IPS-18a (cell line): ENCODE measurements around the gene DLX1.

Experiments used
- H3K27ac ChIP-seq: one replicate; pipeline ENCODE4 v1.5.1; 2013; ENCODE audit warnings: low read length
- H3K27me3 ChIP-seq: one replicate; pipeline ENCODE4 v1.6.1; 2013; ENCODE audit warnings: mild to moderate bottlenecking, low read length; ENCODE audit not compliant: control insufficient read depth, insufficient read depth
- H3K36me3 ChIP-seq: one replicate; pipeline ENCODE4 v1.6.1; 2013; ENCODE audit warnings: low read depth, low read length; ENCODE audit not compliant: control insufficient read depth
- H3K4me1 ChIP-seq: one replicate; pipeline ENCODE4 v1.6.1; 2013; ENCODE audit warnings: low read depth, low read length; ENCODE audit not compliant: control insufficient read depth
- H3K4me3 ChIP-seq: one replicate; pipeline ENCODE4 v1.5.1; 2013; ENCODE audit warnings: low read length
- H3K9ac ChIP-seq: one replicate; pipeline ENCODE4 v1.6.1; 2013; ENCODE audit warnings: mild to moderate bottlenecking, low read length, moderate library complexity
- H3K9me3 ChIP-seq: one replicate; pipeline ENCODE4 v1.6.1; 2013; ENCODE audit warnings: low read depth, low read length; ENCODE audit not compliant: control insufficient read depth

DLX1 gene

GRCh38 chr2:172082944-172083627, 2.2 kb upstream of the DLX1 start:
- Histone ChIP-seq H3K36me3 (no peaks in the 10 kb centered on the region), H3K27ac (no peak overlapping the region), H3K9me3 (no peaks in the 10 kb centered on the region), H3K9ac (no peak overlapping the region), H3K4me3 (no peak overlapping the region), H3K27me3 (peaks cover 100% of the 10 kb centered on the region), H3K4me1 (peaks cover 38% of the 10 kb centered on the region)

DNA sequence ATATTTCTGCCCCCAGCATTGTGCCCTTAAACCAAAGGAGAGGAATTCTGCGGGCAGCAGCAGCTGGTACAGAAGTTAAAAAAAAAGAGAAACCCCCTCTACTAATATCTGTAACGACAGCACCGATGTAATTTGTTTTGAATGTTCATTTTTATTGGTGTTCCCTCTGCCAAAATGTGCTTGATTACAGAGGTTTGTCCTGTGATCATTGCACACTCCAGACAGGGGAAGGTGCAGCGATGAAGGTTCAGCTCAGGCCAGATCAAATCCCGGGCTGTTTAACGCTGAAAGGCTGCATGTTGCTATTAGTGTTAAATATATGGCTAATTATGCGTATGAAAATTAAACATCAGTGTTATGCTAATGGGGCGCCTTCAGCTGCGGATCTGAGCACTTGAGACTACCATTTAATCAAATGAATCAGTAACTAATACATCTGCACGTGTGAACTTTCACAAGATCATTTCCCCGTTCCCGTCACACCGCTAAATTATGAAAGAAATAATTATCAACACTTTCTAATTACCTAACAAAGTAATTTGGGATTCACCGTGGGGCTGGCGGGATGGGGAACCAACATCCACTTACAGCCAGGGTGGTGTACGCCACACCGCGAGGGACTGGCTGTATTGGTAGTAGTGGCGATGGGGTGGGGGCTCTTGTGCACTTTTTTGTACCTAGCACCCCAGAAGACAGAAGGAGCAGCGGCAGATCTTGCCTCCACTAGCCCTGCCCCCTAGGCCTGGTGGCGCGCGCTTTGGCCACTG, 1.5 kb upstream of the DLX1 start:
- no peak overlapping the region for H3K9ac ChIP-seq
- no peak overlapping the region for H3K27ac ChIP-seq

DNA sequence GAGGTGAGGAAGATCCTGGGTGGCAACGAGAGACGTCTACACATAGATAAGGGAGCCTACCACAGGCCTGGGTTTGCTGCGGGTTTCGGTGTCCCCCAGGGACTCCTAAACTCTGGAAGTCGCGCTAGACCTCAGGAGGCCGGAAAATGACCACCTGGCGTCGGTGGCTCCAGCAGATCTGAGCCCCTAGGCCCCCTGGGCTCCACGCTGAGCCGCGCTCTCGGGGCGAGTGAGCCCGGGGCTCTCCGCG, 987 bp upstream of the DLX1 start:
- Histone ChIP-seq H3K4me1 (peaks cover 39% of the 10 kb centered on the region), H3K36me3 (no peaks in the 10 kb centered on the region), H3K27ac (no peak overlapping the region), H3K9ac (no peak overlapping the region), H3K9me3 (no peaks in the 10 kb centered on the region), H3K27me3 (peaks cover 100% of the 10 kb centered on the region), H3K4me3 (peak overlapping the region; percentile 57)

More for the DNA sequence above, 1.5 kb upstream of the DLX1 start:
- H3K4me1 ChIP-seq: peaks cover 39% of the 10 kb centered on the region
- peaks cover 100% of the 10 kb centered on the region for H3K27me3 ChIP-seq
- H3K9me3 ChIP-seq: no peaks in the 10 kb centered on the region
- H3K36me3 ChIP-seq: no peaks in the 10 kb centered on the region
- H3K4me3 ChIP-seq: peak overlapping the region; percentile 57

- Histone ChIP-seq H3K27ac (no peak overlapping the region), H3K27me3 (peaks cover 100% of the 10 kb centered on the region), H3K9me3 (no peaks in the 10 kb centered on the region), H3K4me1 (peaks cover 39% of the 10 kb centered on the region), H3K9ac (no peak overlapping the region), H3K4me3 (peak overlapping the region; percentile 57), H3K36me3 (no peaks in the 10 kb centered on the region)
These were observed 455 bp upstream of the DLX1 start for GRCh38 chr2:172084645-172085459.

DNA sequence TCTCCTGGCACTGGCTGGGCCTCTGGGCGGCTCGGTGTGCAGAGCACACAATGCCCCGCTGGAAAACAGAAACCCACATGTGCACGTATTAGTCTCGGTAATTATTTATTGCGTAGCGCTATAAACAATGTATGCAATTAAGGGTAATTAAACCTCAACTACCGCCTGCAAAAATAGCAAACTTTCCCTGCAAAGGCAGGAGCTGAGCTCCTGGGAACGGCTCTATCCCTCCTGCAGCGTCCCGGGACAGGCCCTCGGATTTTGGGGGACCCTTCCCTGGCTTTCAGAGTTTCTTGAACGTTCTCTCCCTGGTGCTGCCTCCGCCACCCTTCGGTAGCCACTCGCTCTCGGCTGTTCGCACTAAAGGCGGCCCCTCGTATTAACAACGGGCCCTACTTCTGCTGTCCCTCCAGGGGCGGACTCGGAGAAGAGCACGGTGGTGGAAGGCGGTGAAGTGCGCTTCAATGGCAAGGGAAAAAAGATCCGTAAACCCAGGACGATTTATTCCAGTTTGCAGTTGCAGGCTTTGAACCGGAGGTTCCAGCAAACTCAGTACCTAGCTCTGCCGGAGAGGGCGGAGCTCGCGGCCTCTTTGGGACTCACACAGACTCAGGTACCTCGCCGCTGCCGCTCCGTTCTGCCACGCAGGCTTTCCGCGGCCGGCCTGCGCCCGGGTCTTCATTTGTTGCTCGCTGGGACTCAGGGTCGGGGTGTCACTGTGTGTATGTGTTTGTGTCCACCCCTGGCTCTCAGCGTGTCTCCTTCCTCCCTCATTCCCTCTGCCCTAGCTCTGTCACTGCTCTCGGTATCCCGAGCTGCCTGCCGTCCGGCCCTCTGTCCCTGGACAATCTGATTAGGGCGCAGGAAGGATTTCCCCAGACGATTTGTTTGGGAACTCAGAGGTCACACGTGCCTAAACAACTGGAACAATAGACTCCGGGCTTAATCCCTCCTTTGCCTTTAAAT, 1.2 kb downstream of the DLX1 start:
- H3K9ac ChIP-seq: no peak overlapping the region
- H3K9me3 ChIP-seq: no peaks in the 10 kb centered on the region
- H3K27ac ChIP-seq: no peak overlapping the region
- H3K4me1 ChIP-seq: peaks cover 29% of the 10 kb centered on the region
- peak overlapping the region; percentile 57 for H3K4me3 ChIP-seq
- H3K36me3 ChIP-seq: no peaks in the 10 kb centered on the region
- peaks cover 100% of the 10 kb centered on the region for H3K27me3 ChIP-seq

DNA sequence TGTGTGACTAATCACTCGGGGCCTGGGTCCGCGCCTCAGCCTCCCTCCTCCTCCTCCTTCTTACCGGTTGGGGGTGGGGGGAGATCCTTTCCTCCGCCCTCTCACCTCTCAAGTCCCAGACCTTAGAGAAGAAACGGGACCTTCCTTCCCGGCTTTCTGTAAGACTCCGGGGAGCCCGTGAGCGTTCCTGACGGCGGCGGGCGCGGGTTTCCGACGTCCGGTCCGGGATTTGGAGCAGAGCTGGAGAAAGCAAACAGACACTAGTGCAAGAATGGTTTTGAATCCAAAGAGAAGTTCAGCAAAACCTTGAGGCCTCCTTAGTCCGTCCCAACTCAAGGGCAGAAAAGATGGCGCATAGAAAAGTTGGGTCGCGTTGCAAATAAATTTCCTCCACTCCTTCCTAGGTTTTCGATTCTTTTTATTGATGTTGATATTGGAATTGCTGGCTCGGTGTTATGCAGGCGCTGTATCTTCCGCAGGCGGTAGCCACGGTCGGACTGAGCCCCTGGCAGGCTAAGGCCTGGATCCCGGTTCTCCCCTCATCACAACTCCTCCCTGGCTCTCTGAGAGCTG, 2.0 kb downstream of the DLX1 start:
- H3K9me3 ChIP-seq: no peaks in the 10 kb centered on the region
- H3K27me3 ChIP-seq: peaks cover 100% of the 10 kb centered on the region
- H3K36me3 ChIP-seq: no peaks in the 10 kb centered on the region
- no peak overlapping the region for H3K9ac ChIP-seq
- H3K4me3 ChIP-seq: peak overlapping the region; percentile 57
- H3K27ac ChIP-seq: no peak overlapping the region
- H3K4me1 ChIP-seq: peaks cover 29% of the 10 kb centered on the region

GRCh38 chr2:172087780-172088244, 2.5 kb downstream of the DLX1 start:
- peak overlapping the region; percentile 57 for H3K4me3 ChIP-seq
- no peak overlapping the region for H3K9ac ChIP-seq
- peaks cover 29% of the 10 kb centered on the region for H3K4me1 ChIP-seq
- H3K36me3 ChIP-seq: no peaks in the 10 kb centered on the region
- peaks cover 100% of the 10 kb centered on the region for H3K27me3 ChIP-seq
- no peak overlapping the region for H3K27ac ChIP-seq
- no peaks in the 10 kb centered on the region for H3K9me3 ChIP-seq

DNA sequence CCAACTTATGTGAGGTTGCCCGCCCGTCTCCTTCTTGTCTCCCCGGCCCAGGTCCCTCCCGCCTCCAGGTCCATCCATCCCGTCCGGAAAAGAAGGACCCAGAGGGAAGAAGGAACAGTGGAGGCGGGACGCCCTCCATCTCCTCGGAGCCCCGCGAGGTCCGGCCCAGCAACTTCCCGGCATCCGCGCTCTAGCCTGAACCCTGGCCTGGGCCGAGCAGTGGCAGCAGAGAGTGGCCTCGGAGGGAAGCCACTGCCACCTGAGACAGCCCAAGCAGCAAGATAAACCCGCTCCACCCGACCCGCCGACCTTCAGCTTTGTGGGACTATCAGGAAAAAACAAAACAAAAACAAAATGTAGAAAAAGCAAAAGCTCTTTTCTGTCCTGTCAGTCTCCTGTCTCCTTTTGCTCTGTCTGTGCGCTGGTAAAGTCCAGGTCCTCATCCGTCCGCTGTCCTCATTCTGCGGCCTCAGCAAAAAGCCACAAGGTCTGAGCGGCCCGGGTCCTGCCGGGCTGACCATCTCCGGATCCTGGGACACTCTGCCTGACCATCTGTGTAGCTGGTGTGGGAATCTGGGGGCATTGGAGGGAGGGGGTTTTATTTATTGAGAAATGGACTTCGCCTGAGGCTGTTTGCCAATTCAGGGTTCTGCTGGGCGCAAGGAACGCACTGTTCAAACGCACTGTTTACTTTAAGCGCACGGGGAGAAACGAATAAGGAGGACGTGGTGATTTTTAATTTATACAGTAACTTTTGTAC, 3.1 kb downstream of the DLX1 start:
- peaks cover 29% of the 10 kb centered on the region for H3K4me1 ChIP-seq
- no peak overlapping the region for H3K27ac ChIP-seq
- no peak overlapping the region for H3K9ac ChIP-seq
- no peaks in the 10 kb centered on the region for H3K36me3 ChIP-seq
- no peaks in the 10 kb centered on the region for H3K9me3 ChIP-seq
- no peak overlapping the region for H3K4me3 ChIP-seq
- H3K27me3 ChIP-seq: peaks cover 100% of the 10 kb centered on the region

DNA sequence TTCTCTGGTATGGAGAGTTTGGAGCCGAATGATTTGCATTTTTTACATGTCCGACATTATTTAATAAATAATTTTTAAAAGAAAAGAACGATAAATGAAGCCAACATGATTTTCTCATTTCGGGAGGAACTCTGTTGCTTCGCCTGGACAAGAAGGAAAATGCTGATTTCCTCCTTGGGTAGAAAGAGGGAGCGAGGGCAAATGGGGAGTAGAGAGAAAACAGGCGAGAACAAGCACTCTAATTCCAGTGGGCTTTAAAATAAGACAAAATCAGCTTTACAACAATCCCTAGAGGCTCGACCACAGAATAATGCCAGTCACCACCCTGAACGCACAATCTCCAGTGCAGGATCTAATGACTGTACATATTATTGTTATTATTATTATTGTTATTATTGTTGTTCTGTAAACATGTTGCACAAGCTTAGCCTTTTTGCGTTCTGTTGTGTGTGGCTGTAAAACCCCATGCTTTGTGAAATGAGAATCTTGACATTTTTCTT, 3.7 kb downstream of the DLX1 start:
- no peaks in the 10 kb centered on the region for H3K9me3 ChIP-seq
- H3K27ac ChIP-seq: no peak overlapping the region
- no peak overlapping the region for H3K9ac ChIP-seq
- H3K4me1 ChIP-seq: peaks cover 22% of the 10 kb centered on the region
- no peak overlapping the region for H3K4me3 ChIP-seq
- H3K36me3 ChIP-seq: no peaks in the 10 kb centered on the region
- peaks cover 100% of the 10 kb centered on the region for H3K27me3 ChIP-seq

DNA sequence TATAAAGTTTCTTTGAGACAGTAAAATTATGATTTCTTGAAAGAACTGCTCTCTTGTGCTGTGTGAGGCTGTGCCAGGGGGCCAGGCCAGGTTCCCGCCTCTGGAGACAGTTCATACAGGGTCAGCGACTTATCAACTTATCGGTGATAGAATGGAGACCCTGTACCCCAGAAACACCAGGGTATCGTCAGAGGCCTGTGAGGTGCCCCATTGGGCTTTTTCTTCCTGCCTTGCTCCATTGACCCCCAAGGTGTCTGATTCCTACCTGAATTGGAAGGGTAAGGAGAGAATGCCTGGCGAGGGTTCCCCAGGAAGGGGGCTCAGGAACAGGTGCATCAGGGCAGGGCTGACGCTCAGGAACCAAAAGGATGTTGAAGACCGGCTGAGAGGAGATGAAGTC, 4.3 kb downstream of the DLX1 start:
- Histone ChIP-seq H3K27me3 (peaks cover 100% of the 10 kb centered on the region), H3K4me1 (peaks cover 21% of the 10 kb centered on the region), H3K9ac (no peak overlapping the region)

More for the DNA sequence above, 4.3 kb downstream of the DLX1 start:
- Histone ChIP-seq H3K27ac (no peak overlapping the region), H3K36me3 (no peaks in the 10 kb centered on the region), H3K4me3 (no peak overlapping the region), H3K9me3 (no peaks in the 10 kb centered on the region)
